ENCODE data around the gene LDLRAD1.

DNA sequence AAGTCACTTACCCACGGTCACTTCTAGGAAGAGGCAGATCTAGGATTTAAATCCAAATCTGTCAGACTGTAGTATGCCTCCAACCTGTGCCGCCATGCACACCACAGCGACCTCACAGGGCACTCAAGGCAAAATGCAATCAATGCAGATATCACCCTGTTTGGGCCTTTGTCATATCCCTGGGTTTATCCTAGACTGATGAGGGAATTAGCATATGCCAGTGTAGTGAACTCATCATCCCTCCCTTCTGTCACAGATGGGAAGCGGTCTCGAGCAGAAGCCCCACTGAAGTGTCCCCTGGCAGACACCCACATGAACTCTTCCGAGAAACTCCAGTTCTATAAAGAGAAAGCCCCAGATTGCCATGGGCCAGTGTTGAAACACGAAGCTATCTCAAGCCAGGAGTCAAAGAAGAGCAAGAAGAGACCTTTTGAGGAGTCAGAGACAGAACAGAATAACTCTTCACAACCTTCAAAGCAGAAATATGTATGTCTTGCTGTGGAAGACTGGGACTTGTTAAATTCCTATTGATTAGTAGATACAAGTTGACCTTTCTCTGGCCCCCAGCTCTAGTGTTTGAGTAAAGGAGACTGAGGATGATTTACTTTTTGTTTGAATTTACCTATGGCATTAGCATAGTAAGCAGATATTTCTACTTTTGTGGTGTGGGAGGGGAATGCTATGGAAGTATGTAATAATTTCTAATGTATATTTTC, 50.4 kb downstream of the LDLRAD1 start:
- TF ChIP-seq, protein P1, sequence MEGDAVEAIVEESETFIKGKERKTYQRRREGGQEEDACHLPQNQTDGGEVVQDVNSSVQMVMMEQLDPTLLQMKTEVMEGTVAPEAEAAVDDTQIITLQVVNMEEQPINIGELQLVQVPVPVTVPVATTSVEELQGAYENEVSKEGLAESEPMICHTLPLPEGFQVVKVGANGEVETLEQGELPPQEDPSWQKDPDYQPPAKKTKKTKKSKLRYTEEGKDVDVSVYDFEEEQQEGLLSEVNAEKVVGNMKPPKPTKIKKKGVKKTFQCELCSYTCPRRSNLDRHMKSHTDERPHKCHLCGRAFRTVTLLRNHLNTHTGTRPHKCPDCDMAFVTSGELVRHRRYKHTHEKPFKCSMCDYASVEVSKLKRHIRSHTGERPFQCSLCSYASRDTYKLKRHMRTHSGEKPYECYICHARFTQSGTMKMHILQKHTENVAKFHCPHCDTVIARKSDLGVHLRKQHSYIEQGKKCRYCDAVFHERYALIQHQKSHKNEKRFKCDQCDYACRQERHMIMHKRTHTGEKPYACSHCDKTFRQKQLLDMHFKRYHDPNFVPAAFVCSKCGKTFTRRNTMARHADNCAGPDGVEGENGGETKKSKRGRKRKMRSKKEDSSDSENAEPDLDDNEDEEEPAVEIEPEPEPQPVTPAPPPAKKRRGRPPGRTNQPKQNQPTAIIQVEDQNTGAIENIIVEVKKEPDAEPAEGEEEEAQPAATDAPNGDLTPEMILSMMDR (IDR thresholded peaks at IDR 0.05) = no peak
- no peak for TF ChIP-seq POLR2AphosphoS5 (IDR thresholded peaks at IDR 0.05)
- TF ChIP-seq POLR2A (IDR thresholded peaks at IDR 0.05) = no peak
